Measurements from ENCODE around the gene ELOB.

- no peak for TF ChIP-seq CTCF (IDR thresholded peaks at IDR 0.05)
- no peak for TF ChIP-seq POLR2A (IDR thresholded peaks at IDR 0.05)
Observed at GRCh38 chr16:2762711-2763110, 14.4 kb downstream of the ELOB start.

Measured in testis (tissue), 2 donors.